Retinal pigment epithelial cell (primary cell): Measurements from ENCODE around the gene MCF2L.

ENCODE experiments used
- DNase-seq: peaks from one replicate; pipeline ENCODE4 v3.0.0-alpha.2; 2010; ENCODE audit warnings: low read depth
- H3K4me3 ChIP-seq: 2 replicates; pipeline ENCODE4 v1.5.1; 2011; ENCODE audit warnings: mild to moderate bottlenecking, low read length, control low read depth, moderate library complexity
- CTCF ChIP-seq: conservative IDR thresholded peaks from 2 replicates; pipeline ENCODE4 v1.5.1; 2011; ENCODE audit warnings: low read depth, low read length, control low read depth, inconsistent platforms

MCF2L gene

GRCh38 chr13:113091891-113092775 is 123.1 kb downstream of the MCF2L start:
- DNase-seq = no peak
- no peak overlapping the region for H3K4me3 ChIP-seq
- no peak for TF ChIP-seq CTCF

- DNase-seq = no peak
- no peak for TF ChIP-seq CTCF
- no peak overlapping the region for H3K4me3 ChIP-seq
Observed at GRCh38 chr13:113092776-113093579, 124.0 kb downstream of the MCF2L start.

- no peak for DNase-seq
- TF ChIP-seq CTCF = no peak
- H3K4me3 ChIP-seq = no peak overlapping the region
Observed at GRCh38 chr13:113093580-113094409, 124.8 kb downstream of the MCF2L start.

GRCh38 chr13:113094410-113094800 is 125.4 kb downstream of the MCF2L start:
- no peak for DNase-seq
- no peak overlapping the region for H3K4me3 ChIP-seq
- TF ChIP-seq CTCF = no peak

GRCh38 chr13:113095146-113096051 is 126.4 kb downstream of the MCF2L start:
- no peak overlapping the region for H3K4me3 ChIP-seq
- no peak for DNase-seq
- no peak for TF ChIP-seq CTCF

- H3K4me3 ChIP-seq = no peak overlapping the region
- TF ChIP-seq CTCF = no peak
Observed at GRCh38 chr13:113096052-113096744, 127.2 kb downstream of the MCF2L start.

More at GRCh38 chr13:113096052-113096744, 127.2 kb downstream of the MCF2L start:
- no peak for DNase-seq
